ENCODE data around the gene PMVK. TPM values are rescaled to one million over a fixed set of nuclear protein-coding genes. Genes with fewer than 3 reads are reported as not detected.

PMVK gene
- polyA plus RNA-seq, 3 donors = 17.2 to 43.2 (median 41.9) TPM

DNA sequence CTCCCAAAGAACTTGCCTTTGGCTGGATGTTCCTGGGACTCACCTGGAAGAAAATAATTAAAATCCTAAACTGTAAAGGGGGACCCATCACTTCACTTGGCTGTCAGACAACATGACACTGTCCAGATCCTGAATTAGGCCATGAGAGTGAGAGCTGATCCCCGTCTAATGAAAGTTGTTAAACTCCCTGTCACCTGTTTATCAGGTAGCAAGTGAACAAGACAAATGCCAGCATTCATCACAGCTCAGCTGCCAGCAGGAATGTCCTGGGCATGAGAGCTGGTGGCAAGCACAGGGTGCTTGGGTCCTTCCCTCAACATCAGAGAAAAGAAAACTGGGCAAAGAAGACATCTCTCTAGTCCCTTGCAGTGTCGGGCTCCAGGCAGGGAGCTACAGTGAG is 23.8 kb downstream of the PMVK start:
- no peaks in the 10 kb centered on the region for H3K4me1 Mint-ChIP-seq
- H3K36me3 Mint-ChIP-seq = peaks cover 19 to 24% of the 10 kb centered on the region in 2 donors
- TF ChIP-seq, protein P1, sequence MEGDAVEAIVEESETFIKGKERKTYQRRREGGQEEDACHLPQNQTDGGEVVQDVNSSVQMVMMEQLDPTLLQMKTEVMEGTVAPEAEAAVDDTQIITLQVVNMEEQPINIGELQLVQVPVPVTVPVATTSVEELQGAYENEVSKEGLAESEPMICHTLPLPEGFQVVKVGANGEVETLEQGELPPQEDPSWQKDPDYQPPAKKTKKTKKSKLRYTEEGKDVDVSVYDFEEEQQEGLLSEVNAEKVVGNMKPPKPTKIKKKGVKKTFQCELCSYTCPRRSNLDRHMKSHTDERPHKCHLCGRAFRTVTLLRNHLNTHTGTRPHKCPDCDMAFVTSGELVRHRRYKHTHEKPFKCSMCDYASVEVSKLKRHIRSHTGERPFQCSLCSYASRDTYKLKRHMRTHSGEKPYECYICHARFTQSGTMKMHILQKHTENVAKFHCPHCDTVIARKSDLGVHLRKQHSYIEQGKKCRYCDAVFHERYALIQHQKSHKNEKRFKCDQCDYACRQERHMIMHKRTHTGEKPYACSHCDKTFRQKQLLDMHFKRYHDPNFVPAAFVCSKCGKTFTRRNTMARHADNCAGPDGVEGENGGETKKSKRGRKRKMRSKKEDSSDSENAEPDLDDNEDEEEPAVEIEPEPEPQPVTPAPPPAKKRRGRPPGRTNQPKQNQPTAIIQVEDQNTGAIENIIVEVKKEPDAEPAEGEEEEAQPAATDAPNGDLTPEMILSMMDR (IDR thresholded peaks at IDR 0.05) = no peak
- H3K27me3 Mint-ChIP-seq (ENCODE audit: low read depth in 3 of 3) = peaks cover 1 to 4% (median 2%) of the 10 kb centered on the region in 3 donors
- Histone ChIP-seq H3K9me3 (replicated peaks in 1 of 2; ENCODE audit: control insufficient read depth in 1 of 2, insufficient read depth in 1 of 2, low read length in 2 of 2) (peaks cover 0 to 8% of the 10 kb centered on the region in 2 donors), H3K36me3 (replicated peaks in 1 of 2; ENCODE audit: control insufficient read depth in 1 of 2, insufficient read depth in 2 of 2, low read length in 2 of 2) (peaks cover 0 to 8% of the 10 kb centered on the region in 2 donors), H3K27me3 (ENCODE audit: control insufficient read depth in 2 of 2, insufficient read depth in 2 of 2, low read length in 2 of 2) (no peaks in the 10 kb centered on the region), H2AFZ (ENCODE audit: insufficient read depth, low read depth, low read length, poor library complexity, severe bottlenecking) (no peak overlapping the region), H3K4me2 (replicated peaks; ENCODE audit: extremely low read depth, low read length, poor library complexity, severe bottlenecking) (no peak overlapping the region), H3K79me2 (ENCODE audit: insufficient read depth, low read length) (no peaks in the 10 kb centered on the region), H3K4me3 (replicated peaks in 1 of 3; ENCODE audit: low read depth in 2 of 3, low read length in 3 of 3) (no peak overlapping the region), H3K27ac (ENCODE audit: low read depth in 1 of 2, low read length in 2 of 2) (no peak overlapping the region), H3K9ac (ENCODE audit: insufficient read depth, low read length, poor library complexity, severe bottlenecking) (no peak overlapping the region), H3K4me1 (ENCODE audit: control insufficient read depth in 1 of 2, insufficient read depth in 2 of 2, low read length in 2 of 2) (no peaks in the 10 kb centered on the region), H4K20me1 (ENCODE audit: insufficient read depth, low read length) (no peaks in the 10 kb centered on the region)
- H3K27ac Mint-ChIP-seq = peak overlapping the region in 1 of 7 donors; percentile 16
- intact Hi-C loops (cut with micrococcal nuclease) = no loop called here
- peaks cover 10 to 16% (median 12%) of the 10 kb centered on the region in 7 donors for H3K9me3 Mint-ChIP-seq
- H3K4me3 Mint-ChIP-seq = no peak overlapping the region
- no peak for DNase-seq
- 88% methylated on average over 1 of the region's 2 CpGs for WGBS (ENCODE audit: insufficient coverage)

DNA sequence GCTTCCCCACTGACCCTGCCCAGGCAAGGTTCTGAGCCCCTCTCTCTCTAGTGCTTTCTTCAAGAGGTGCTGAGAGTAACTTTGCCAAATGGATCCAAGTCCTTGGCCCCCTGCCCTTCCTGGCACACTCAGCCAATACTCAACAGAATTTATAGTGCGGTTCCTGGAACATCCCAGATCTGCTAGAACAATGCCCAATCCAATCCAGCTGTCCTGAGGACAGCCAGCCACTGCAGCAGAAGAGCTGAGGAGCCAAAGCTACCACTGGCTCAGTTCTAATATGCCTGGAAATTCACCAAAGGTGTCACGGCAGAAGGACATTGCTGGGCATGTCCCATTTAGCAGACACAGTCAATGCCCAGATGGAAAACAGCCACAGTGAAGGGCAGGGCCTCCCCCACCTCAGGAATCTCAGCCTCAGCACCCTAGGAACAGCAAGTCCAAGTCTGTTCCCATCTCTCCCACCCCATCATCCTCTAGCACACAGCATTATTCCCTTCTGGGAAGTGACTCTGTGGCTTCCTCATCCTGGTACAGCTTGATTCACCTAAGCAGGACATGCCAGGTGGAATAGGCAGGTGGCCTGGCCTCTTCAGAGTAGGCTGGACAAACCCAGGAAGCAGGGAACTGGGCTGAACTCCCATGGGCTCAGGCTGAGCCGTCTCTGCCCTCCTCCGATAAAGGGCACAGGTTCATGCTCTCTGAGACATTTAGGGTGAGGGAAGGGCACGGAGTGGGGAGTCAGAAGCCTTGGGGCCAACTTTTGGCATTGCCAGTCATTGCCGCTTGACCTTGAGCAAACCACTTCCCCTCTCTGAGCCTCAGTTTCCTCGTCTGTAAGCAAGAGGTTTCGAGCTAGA is 24.6 kb downstream of the PMVK start:
- peaks cover 2 to 4% (median 2%) of the 10 kb centered on the region in 3 donors for H3K27me3 Mint-ChIP-seq (ENCODE audit: low read depth in 3 of 3)

More for the DNA sequence above, 24.6 kb downstream of the PMVK start:
- no peak for DNase-seq
- WGBS (ENCODE audit: insufficient coverage) = 96% methylated on average over 4 of the region's 8 CpGs
- Mint-ChIP-seq H3K9me3 (peaks cover 10 to 16% (median 12%) of the 10 kb centered on the region in 7 donors), H3K36me3 (peaks cover 15 to 17% of the 10 kb centered on the region in 2 donors), H3K4me1 (no peaks in the 10 kb centered on the region), H3K27ac (no peak overlapping the region), H3K4me3 (no peak overlapping the region)
- no peaks in the 10 kb centered on the region for H3K4me1 ChIP-seq (ENCODE audit: control insufficient read depth in 1 of 2, insufficient read depth in 2 of 2, low read length in 2 of 2)
- peaks cover 0 to 8% of the 10 kb centered on the region in 2 donors for H3K9me3 ChIP-seq (replicated peaks in 1 of 2; ENCODE audit: control insufficient read depth in 1 of 2, insufficient read depth in 1 of 2, low read length in 2 of 2)
- no peak overlapping the region for H3K9ac ChIP-seq (ENCODE audit: insufficient read depth, low read length, poor library complexity, severe bottlenecking)
- H3K79me2 ChIP-seq (ENCODE audit: insufficient read depth, low read length) = no peaks in the 10 kb centered on the region
- H3K27ac ChIP-seq (ENCODE audit: low read depth in 1 of 2, low read length in 2 of 2) = no peak overlapping the region
- peaks cover 0 to 7% of the 10 kb centered on the region in 2 donors for H3K36me3 ChIP-seq (replicated peaks in 1 of 2; ENCODE audit: control insufficient read depth in 1 of 2, insufficient read depth in 2 of 2, low read length in 2 of 2)
- H3K27me3 ChIP-seq (ENCODE audit: control insufficient read depth in 2 of 2, insufficient read depth in 2 of 2, low read length in 2 of 2) = no peaks in the 10 kb centered on the region
- H3K4me2 ChIP-seq (replicated peaks; ENCODE audit: extremely low read depth, low read length, poor library complexity, severe bottlenecking) = no peak overlapping the region
- no peak overlapping the region for H3K4me3 ChIP-seq (replicated peaks in 1 of 3; ENCODE audit: low read depth in 2 of 3, low read length in 3 of 3)
- no peak overlapping the region for H2AFZ ChIP-seq (ENCODE audit: insufficient read depth, low read depth, low read length, poor library complexity, severe bottlenecking)
- intact Hi-C loops (cut with micrococcal nuclease) = no loop called here
- no peaks in the 10 kb centered on the region for H4K20me1 ChIP-seq (ENCODE audit: insufficient read depth, low read length)
- TF ChIP-seq, protein P1 (IDR thresholded peaks at IDR 0.05) = no peak
